ENCODE data around the gene PDE9A. TPM values are rescaled to one million over a fixed set of nuclear protein-coding genes. Genes with fewer than 3 reads are reported as not detected.

PDE9A gene
- total RNA-seq, 1 experiment from 2014 or later = 31.9 TPM

DNA sequence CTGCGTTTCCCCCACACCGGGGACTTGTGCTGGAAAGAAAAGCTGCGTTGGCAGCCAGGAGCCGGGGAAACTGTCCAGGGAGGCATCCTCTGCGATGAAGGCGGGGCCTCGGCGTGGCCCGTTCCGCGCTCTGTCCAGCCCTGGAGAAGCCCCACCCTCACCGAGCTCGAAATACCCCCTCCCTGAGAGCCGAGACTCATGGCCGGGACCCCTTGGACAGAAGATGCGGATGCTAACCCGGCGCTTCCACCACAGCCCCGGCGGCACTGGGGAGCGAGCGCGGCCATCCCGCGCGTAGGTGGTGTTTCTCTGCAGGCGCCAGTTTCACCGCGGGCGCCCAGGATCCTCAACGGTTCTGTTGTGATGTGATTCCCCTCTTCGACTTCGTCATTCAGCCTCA, 31.6 kb downstream of the PDE9A start:
- H3K9me3 ChIP-seq (ENCODE audit: control insufficient read depth, low read depth, low read length) = no peaks in the 10 kb centered on the region
- no peak overlapping the region for H3K56ac ChIP-seq (ENCODE audit: insufficient read length, low read depth, low read length)
- Mint-ChIP-seq H3K27ac (no peak overlapping the region), H3K4me3 (no peak overlapping the region), H3K36me3 (ENCODE audit: insufficient read depth in 1 of 3, low read depth in 3 of 3) (peaks cover 17 to 39% (median 23%) of the 10 kb centered on the region in 3 experiments), H3K27me3 (ENCODE audit: low read depth) (no peaks in the 10 kb centered on the region), H3K9me3 (no peaks in the 10 kb centered on the region), H3K4me1 (peaks cover 2 to 7% of the 10 kb centered on the region in 2 experiments; a peak in 2 of 4 replicates)
- no peak overlapping the region for H2BK20ac ChIP-seq (ENCODE audit: low read depth, low read length, poor library complexity, severe bottlenecking)
- H4K20me1 ChIP-seq (ENCODE audit: control insufficient read depth, insufficient read depth, insufficient read length) = no peaks in the 10 kb centered on the region
- H3K23ac ChIP-seq (ENCODE audit: insufficient read length, low read depth, low read length) = no peak overlapping the region
- H2BK5ac ChIP-seq (ENCODE audit: insufficient read length, low read length) = no peak overlapping the region
- no peak overlapping the region for H2AFZ ChIP-seq (ENCODE audit: low read length)
- no peak overlapping the region for H3K9ac ChIP-seq (ENCODE audit: extremely low read depth, insufficient read length, low read length)
- H3K4me2 ChIP-seq (ENCODE audit: insufficient read depth, insufficient read length, low read length) = no peak overlapping the region
- H4K5ac ChIP-seq (ENCODE audit: insufficient read length, low read depth, low read length) = no peak overlapping the region
- no peaks in the 10 kb centered on the region for H3K79me1 ChIP-seq (ENCODE audit: insufficient read depth, low read depth, low read length, poor library complexity, severe bottlenecking)
- H3K14ac ChIP-seq (ENCODE audit: insufficient read depth, low read length) = no peak overlapping the region; the same call in 1 of the 2 replicates
- H3K27me3 ChIP-seq (ENCODE audit: insufficient read depth, low read length) = no peaks in the 10 kb centered on the region
- TF ChIP-seq, protein P1, sequence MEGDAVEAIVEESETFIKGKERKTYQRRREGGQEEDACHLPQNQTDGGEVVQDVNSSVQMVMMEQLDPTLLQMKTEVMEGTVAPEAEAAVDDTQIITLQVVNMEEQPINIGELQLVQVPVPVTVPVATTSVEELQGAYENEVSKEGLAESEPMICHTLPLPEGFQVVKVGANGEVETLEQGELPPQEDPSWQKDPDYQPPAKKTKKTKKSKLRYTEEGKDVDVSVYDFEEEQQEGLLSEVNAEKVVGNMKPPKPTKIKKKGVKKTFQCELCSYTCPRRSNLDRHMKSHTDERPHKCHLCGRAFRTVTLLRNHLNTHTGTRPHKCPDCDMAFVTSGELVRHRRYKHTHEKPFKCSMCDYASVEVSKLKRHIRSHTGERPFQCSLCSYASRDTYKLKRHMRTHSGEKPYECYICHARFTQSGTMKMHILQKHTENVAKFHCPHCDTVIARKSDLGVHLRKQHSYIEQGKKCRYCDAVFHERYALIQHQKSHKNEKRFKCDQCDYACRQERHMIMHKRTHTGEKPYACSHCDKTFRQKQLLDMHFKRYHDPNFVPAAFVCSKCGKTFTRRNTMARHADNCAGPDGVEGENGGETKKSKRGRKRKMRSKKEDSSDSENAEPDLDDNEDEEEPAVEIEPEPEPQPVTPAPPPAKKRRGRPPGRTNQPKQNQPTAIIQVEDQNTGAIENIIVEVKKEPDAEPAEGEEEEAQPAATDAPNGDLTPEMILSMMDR (conservative IDR thresholded peaks at IDR 0.05) = no peak
- no peak overlapping the region for H3K27ac ChIP-seq (ENCODE audit: insufficient read length, low read depth, low read length)
- no peak overlapping the region for H3K18ac ChIP-seq (ENCODE audit: insufficient read length, low read depth, low read length)
- no CpG with 5 or more reads among the region's 33 CpGs for WGBS (ENCODE audit: extremely low coverage, insufficient read length, low lambda C conversion rate)
- no peak overlapping the region for H2BK15ac ChIP-seq (ENCODE audit: low read depth, low read length)
- H3T11ph ChIP-seq (ENCODE audit: low read length) = no peak overlapping the region
- H3K4ac ChIP-seq (ENCODE audit: low read depth, low read length) = no peak overlapping the region
- H2BK12ac ChIP-seq (ENCODE audit: insufficient read length, low read depth, low read length) = no peak overlapping the region
- no peak overlapping the region for H2AK5ac ChIP-seq (ENCODE audit: insufficient read length, low read length)
- H4K91ac ChIP-seq (ENCODE audit: insufficient read length, low read depth, low read length) = no peak overlapping the region
- DNase-seq = no peak
- H2BK120ac ChIP-seq (ENCODE audit: low read depth, low read length, poor library complexity, severe bottlenecking) = no peak overlapping the region
- H4K8ac ChIP-seq (replicated peaks; ENCODE audit: insufficient read length, low read depth, low read length) = no peak overlapping the region
- no peaks in the 10 kb centered on the region for H3K4me1 ChIP-seq (ENCODE audit: insufficient read depth, low read length)
- H3K23me2 ChIP-seq (ENCODE audit: insufficient read length, low read depth, low read length, poor library complexity, severe bottlenecking) = no peaks in the 10 kb centered on the region
- no peaks in the 10 kb centered on the region for H3K79me2 ChIP-seq (ENCODE audit: insufficient read depth, low read length)
